HCT116 (cell line): Measurements from ENCODE around the gene SORL1. TPM values are rescaled to one million over a fixed set of nuclear protein-coding genes. Genes with fewer than 3 reads are reported as not detected.

Source experiments
- ATAC-seq: fragments of 200-7000 bp; cut with Tn5 transposase; 2 replicates; pipeline ENCODE4 v1.9.1; 2020; ENCODE audit warnings: mild to moderate bottlenecking, moderate library complexity
- BruUV-seq: library from RNA; stranded (reverse); fragments of 400-500 nt; replicated peaks from 2 replicates; lab custom pipeline; 2021; lab: Mats Ljungman, UMichigan
- CTCF ChIA-PET: fragments of 300-600 bp; sonication (Branson Sonifier 250); formaldehyde crosslinking; loops from one replicate; lab custom pipeline; 2021; ENCODE audit warnings: antibody characterized with exemption; lab: Charles Lee
- POLR2A ChIA-PET: fragments of 300-600, 350-600 bp; sonication (Branson Sonifier 250); formaldehyde crosslinking; loops from one replicate; lab custom pipeline; 2021; ENCODE audit warnings: antibody characterized with exemption; lab: Charles Lee
- RAD21 ChIA-PET, 2 experiments: fragments of 300-600 bp; sonication (Branson Sonifier 250); formaldehyde crosslinking; loops; one replicate each; lab custom pipeline; 2023; ENCODE audit warnings: low total read pairs in 2 of 2; ENCODE audit not compliant: uncharacterized antibody in 2 of 2, unreplicated experiment in 2 of 2, low non-redundant PET in 1 of 2; lab: Charles Lee
- DNase-seq: peaks from one replicate; pipeline ENCODE4 v3.0.0-alpha.2; 2010; ENCODE audit warnings: low read depth, low spot score
- H2AFZ ChIP-seq: fragments of 200-600 bp; shearing (Covaris generic), sonication (generic); 2 replicates; pipeline ENCODE4 v1.6.1; 2017; ENCODE audit warnings: low read depth, mixed run types, mixed read lengths, antibody characterized with exemption, low read length; ENCODE audit not compliant: poor library complexity, severe bottlenecking
- H3K27ac ChIP-seq: 2 replicates; pipeline ENCODE4 v1.5.1; 2012; ENCODE audit warnings: low read depth, low read length
- H3K27me3 ChIP-seq: fragments of 200-600 bp; sonication (generic); 2 replicates; pipeline ENCODE4 v1.6.1; 2016; ENCODE audit warnings: mixed run types, low read length, mixed read lengths; ENCODE audit not compliant: insufficient read depth
- H3K36me3 ChIP-seq, 2 experiments: fragments of 200-500 bp in 1 of 2; fragments of 200-600 bp in 1 of 2; sonication (Bioruptor generic) in 1 of 2; sonication (generic) in 1 of 2; 2 replicates each; pipeline versions ENCODE4 v1.5.1 to v1.6.1; 2014 to 2016; ENCODE audit warnings: low read length in 2 of 2, inconsistent platforms in 1 of 2, mixed read lengths in 1 of 2, mixed run types in 1 of 2; ENCODE audit not compliant: insufficient read depth in 2 of 2, control insufficient read depth in 1 of 2
- H3K4me1 ChIP-seq, 2 experiments: fragments of 200-600 bp in 1 of 2; sonication (generic) in 1 of 2; 2 replicates each; pipeline versions ENCODE4 v1.5.1 to v1.6.1; 2012 to 2017; ENCODE audit warnings: low read length in 2 of 2, inconsistent platforms in 1 of 2, mild to moderate bottlenecking in 1 of 2, mixed read lengths in 1 of 2, mixed run types in 1 of 2, moderate library complexity in 1 of 2; ENCODE audit not compliant: insufficient read depth in 2 of 2, control insufficient read depth in 1 of 2
- H3K4me2 ChIP-seq: fragments of 200-600 bp; sonication (generic); 2 replicates; pipeline ENCODE4 v1.6.1; 2017; ENCODE audit warnings: mixed run types, low read length, mixed read lengths
- H3K4me3 ChIP-seq, 2 experiments: fragments of 200-600 bp in 1 of 2; sonication (generic) in 1 of 2; replicated peaks in 1 of 2; 2 replicates each; pipeline ENCODE4 v1.5.1; 2011 to 2016; ENCODE audit warnings: low read length in 2 of 2, control low read depth in 1 of 2, low read depth in 1 of 2, mild to moderate bottlenecking in 1 of 2, mixed read lengths in 1 of 2, mixed run types in 1 of 2
- H3K79me2 ChIP-seq: fragments of 200-600 bp; sonication (generic); 2 replicates; pipeline ENCODE4 v1.6.1; 2017; ENCODE audit warnings: mild to moderate bottlenecking, mixed run types, low read length, moderate library complexity, mixed read lengths; ENCODE audit not compliant: insufficient read depth
- H3K9ac ChIP-seq: fragments of 200-600 bp; sonication (generic); 2 replicates; pipeline ENCODE4 v1.6.1; 2016; ENCODE audit warnings: low read length, mixed read lengths
- H3K9me2 ChIP-seq: fragments of 200-600 bp; sonication (generic), shearing (Covaris generic); 2 replicates; pipeline ENCODE4 v1.6.1; 2017; ENCODE audit warnings: mixed run types, mild to moderate bottlenecking, moderate library complexity; ENCODE audit not compliant: insufficient read depth
- H3K9me3 ChIP-seq, 2 experiments: fragments of 200-500 bp in 1 of 2; fragments of 200-600 bp in 1 of 2; sonication (Bioruptor generic) in 1 of 2; sonication (generic) in 1 of 2; 2 replicates each; pipeline ENCODE4 v1.6.1; 2014 to 2017; ENCODE audit warnings: low read length in 2 of 2, mixed read lengths in 2 of 2, inconsistent platforms in 1 of 2, low read depth in 1 of 2, mild to moderate bottlenecking in 1 of 2, mixed run types in 1 of 2, moderate library complexity in 1 of 2; ENCODE audit not compliant: control insufficient read depth in 1 of 2, insufficient read depth in 1 of 2
- H4K20me1 ChIP-seq: fragments of 200-600 bp; sonication (generic), shearing (Covaris generic); 2 replicates; pipeline ENCODE4 v1.6.1; 2017; ENCODE audit warnings: mixed run types, mild to moderate bottlenecking, moderate library complexity; ENCODE audit not compliant: insufficient read depth
- CBX3 ChIP-seq: IDR thresholded peaks from 2 replicates; pipeline ENCODE4 v1.6.1; 2012; ENCODE audit warnings: low read depth
- EGR1 ChIP-seq: IDR thresholded peaks from 2 replicates; pipeline ENCODE4 v1.6.1; 2012; ENCODE audit warnings: low read depth
- ELF1 ChIP-seq: IDR thresholded peaks from 2 replicates; pipeline ENCODE4 v1.6.1; 2012; ENCODE audit warnings: low read depth, borderline replicate concordance
- EZH2 ChIP-seq: fragments of 200-600 bp; sonication (generic); IDR thresholded peaks from 2 replicates; pipeline ENCODE4 v1.6.1; 2017; ENCODE audit warnings: antibody characterized with exemption, mixed run types
- EZH2phosphoT487 ChIP-seq: fragments of 200-600 bp; IDR thresholded peaks from 2 replicates; pipeline ENCODE4 v1.6.1; 2018; ENCODE audit warnings: antibody characterized with exemption, borderline replicate concordance
- FOSL1 ChIP-seq: IDR thresholded peaks from 2 replicates; pipeline ENCODE4 v1.6.1; 2012; ENCODE audit warnings: low read depth
- JUND ChIP-seq: IDR thresholded peaks from 2 replicates; pipeline ENCODE4 v1.6.1; 2012
- POLR2AphosphoS5 ChIP-seq: IDR thresholded peaks from 2 replicates; pipeline ENCODE4 v1.6.1; 2011; ENCODE audit warnings: mild to moderate bottlenecking, low read depth, low read length, moderate library complexity
- RAD21 ChIP-seq: IDR thresholded peaks from 2 replicates; pipeline ENCODE4 v1.6.1; 2012; ENCODE audit warnings: low read depth, mild to moderate bottlenecking
- SIN3A ChIP-seq: IDR thresholded peaks from 2 replicates; pipeline ENCODE4 v1.6.1; 2012; ENCODE audit warnings: low read depth
- TCF7L2 ChIP-seq: IDR thresholded peaks from 2 replicates; pipeline ENCODE4 v1.7.0; 2011; ENCODE audit warnings: borderline replicate concordance, inconsistent platforms; ENCODE audit not compliant: insufficient read depth, insufficient read length; ENCODE audit errors: extremely low read depth
- YY1 ChIP-seq: IDR thresholded peaks from 2 replicates; pipeline ENCODE4 v1.6.1; 2011; ENCODE audit warnings: low read length, low read depth, moderate library complexity, mild to moderate bottlenecking; ENCODE audit not compliant: insufficient replicate concordance; ENCODE audit errors: extremely low read depth
- intact Hi-C: fragments of 100-400 bp; cut with micrococcal nuclease; formaldehyde crosslinking; loops from 2 replicates; pipeline ENCODE4 v1.10.0; 2022
- total RNA-seq: library from RNA; stranded (reverse); gene quantifications from one replicate; pipeline ENCODE4 v1.2.1, GENCODE V29; 2021; ENCODE audit not compliant: unreplicated experiment
- TF ChIP-seq, protein P1 (sequence below): IDR thresholded peaks from 2 replicates; pipeline ENCODE4 v1.6.1; 2012
- TF ChIP-seq, protein P2 (sequence below): IDR thresholded peaks from 2 replicates; pipeline ENCODE4 v1.6.1; 2012; ENCODE audit warnings: low read depth
- TF ChIP-seq, protein P3 (sequence below): IDR thresholded peaks from 2 replicates; pipeline ENCODE4 v1.6.1; 2011; ENCODE audit warnings: mild to moderate bottlenecking, low read length, moderate library complexity; ENCODE audit not compliant: insufficient replicate concordance; ENCODE audit errors: extremely low read depth
- TF ChIP-seq, protein P4 (sequence below), 3 experiments: fragments of 200-600 bp in 1 of 3; sonication (generic) in 1 of 3; IDR thresholded peaks in 2 of 3; conservative IDR thresholded peaks in 1 of 3; 2 replicates each; pipeline ENCODE4 v1.5.1; 2012 to 2017; ENCODE audit warnings: low read depth in 2 of 3, low read length in 2 of 3, antibody characterized with exemption in 1 of 3, borderline replicate concordance in 1 of 3, control low read depth in 1 of 3, mild to moderate bottlenecking in 1 of 3, mixed read lengths in 1 of 3, mixed run types in 1 of 3, moderate library complexity in 1 of 3; ENCODE audit not compliant: insufficient read depth in 1 of 3
- TF ChIP-seq, protein P5 (sequence below): IDR thresholded peaks from 2 replicates; pipeline ENCODE4 v1.6.1; 2012

SORL1 gene
- total RNA-seq, 1 experiment from 2014 or later: 17.4 TPM

DNA sequence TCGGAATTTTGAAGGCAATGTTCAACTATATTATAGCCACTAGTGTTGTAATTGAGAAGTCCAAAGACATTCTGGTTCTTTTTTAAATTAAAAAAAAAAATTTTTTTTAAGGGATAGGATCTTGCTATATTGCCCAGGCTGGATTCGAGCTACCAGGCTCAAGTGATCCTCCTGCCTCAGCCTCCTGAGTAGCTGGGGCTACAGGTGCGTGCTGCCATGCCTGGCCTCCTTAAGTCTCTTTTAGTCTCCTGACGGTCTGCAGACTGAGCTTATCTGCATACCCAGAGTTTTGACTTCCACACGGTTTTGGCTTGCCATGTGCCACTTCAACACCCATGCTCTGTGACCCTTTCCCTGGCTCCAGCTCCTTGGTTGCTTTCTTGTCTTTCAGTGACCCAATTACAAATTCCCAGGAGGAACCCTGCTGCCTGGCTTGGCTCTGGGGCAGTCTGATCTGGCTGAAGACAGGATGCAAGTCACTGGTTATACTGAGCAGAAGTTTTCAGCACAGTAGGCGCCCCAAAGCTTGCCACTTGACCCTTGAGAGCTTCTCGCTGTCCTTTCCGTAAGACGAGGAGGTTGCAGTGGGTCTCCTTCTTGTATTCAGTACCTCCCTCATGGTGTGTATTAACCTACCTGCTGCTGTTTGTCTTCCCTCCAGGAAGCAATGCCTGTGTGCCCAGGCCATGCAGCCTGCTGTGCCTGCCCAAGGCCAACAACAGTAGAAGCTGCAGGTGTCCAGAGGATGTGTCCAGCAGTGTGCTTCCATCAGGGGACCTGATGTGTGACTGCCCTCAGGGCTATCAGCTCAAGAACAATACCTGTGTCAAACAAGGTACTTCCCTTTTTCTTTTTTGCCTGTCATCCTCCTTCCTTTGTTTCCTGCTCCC is 114.4 kb downstream of the SORL1 start:
- TF ChIP-seq, protein P1, sequence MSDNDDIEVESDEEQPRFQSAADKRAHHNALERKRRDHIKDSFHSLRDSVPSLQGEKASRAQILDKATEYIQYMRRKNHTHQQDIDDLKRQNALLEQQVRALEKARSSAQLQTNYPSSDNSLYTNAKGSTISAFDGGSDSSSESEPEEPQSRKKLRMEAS: no peak
- no peak for TF ChIP-seq FOSL1
- no peak for TF ChIP-seq ELF1
- TF ChIP-seq, protein P2, sequence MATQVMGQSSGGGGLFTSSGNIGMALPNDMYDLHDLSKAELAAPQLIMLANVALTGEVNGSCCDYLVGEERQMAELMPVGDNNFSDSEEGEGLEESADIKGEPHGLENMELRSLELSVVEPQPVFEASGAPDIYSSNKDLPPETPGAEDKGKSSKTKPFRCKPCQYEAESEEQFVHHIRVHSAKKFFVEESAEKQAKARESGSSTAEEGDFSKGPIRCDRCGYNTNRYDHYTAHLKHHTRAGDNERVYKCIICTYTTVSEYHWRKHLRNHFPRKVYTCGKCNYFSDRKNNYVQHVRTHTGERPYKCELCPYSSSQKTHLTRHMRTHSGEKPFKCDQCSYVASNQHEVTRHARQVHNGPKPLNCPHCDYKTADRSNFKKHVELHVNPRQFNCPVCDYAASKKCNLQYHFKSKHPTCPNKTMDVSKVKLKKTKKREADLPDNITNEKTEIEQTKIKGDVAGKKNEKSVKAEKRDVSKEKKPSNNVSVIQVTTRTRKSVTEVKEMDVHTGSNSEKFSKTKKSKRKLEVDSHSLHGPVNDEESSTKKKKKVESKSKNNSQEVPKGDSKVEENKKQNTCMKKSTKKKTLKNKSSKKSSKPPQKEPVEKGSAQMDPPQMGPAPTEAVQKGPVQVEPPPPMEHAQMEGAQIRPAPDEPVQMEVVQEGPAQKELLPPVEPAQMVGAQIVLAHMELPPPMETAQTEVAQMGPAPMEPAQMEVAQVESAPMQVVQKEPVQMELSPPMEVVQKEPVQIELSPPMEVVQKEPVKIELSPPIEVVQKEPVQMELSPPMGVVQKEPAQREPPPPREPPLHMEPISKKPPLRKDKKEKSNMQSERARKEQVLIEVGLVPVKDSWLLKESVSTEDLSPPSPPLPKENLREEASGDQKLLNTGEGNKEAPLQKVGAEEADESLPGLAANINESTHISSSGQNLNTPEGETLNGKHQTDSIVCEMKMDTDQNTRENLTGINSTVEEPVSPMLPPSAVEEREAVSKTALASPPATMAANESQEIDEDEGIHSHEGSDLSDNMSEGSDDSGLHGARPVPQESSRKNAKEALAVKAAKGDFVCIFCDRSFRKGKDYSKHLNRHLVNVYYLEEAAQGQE: no peak
- TF ChIP-seq YY1: no peak
- no peak for TF ChIP-seq CBX3
- TF ChIP-seq, protein P3, sequence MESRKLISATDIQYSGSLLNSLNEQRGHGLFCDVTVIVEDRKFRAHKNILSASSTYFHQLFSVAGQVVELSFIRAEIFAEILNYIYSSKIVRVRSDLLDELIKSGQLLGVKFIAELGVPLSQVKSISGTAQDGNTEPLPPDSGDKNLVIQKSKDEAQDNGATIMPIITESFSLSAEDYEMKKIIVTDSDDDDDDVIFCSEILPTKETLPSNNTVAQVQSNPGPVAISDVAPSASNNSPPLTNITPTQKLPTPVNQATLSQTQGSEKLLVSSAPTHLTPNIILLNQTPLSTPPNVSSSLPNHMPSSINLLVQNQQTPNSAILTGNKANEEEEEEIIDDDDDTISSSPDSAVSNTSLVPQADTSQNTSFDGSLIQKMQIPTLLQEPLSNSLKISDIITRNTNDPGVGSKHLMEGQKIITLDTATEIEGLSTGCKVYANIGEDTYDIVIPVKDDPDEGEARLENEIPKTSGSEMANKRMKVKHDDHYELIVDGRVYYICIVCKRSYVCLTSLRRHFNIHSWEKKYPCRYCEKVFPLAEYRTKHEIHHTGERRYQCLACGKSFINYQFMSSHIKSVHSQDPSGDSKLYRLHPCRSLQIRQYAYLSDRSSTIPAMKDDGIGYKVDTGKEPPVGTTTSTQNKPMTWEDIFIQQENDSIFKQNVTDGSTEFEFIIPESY: no peak
- TF ChIP-seq EZH2phosphoT487: no peak
- TF ChIP-seq TCF7L2: no peak
- no peak for TF ChIP-seq SIN3A
- TF ChIP-seq JUND: no peak
- TF ChIP-seq, protein P4, sequence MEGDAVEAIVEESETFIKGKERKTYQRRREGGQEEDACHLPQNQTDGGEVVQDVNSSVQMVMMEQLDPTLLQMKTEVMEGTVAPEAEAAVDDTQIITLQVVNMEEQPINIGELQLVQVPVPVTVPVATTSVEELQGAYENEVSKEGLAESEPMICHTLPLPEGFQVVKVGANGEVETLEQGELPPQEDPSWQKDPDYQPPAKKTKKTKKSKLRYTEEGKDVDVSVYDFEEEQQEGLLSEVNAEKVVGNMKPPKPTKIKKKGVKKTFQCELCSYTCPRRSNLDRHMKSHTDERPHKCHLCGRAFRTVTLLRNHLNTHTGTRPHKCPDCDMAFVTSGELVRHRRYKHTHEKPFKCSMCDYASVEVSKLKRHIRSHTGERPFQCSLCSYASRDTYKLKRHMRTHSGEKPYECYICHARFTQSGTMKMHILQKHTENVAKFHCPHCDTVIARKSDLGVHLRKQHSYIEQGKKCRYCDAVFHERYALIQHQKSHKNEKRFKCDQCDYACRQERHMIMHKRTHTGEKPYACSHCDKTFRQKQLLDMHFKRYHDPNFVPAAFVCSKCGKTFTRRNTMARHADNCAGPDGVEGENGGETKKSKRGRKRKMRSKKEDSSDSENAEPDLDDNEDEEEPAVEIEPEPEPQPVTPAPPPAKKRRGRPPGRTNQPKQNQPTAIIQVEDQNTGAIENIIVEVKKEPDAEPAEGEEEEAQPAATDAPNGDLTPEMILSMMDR (IDR thresholded peaks at IDR 0.05 in 2 of 3, conservative IDR thresholded peaks at IDR 0.05 in 1 of 3; ENCODE audit: borderline replicate concordance in 1 of 3, insufficient read depth in 1 of 3, low read depth in 2 of 3, low read length in 2 of 3): no peak
- TF ChIP-seq POLR2AphosphoS5: no peak
- no peak for TF ChIP-seq EZH2
- no peak for TF ChIP-seq RAD21
- TF ChIP-seq, protein P5, sequence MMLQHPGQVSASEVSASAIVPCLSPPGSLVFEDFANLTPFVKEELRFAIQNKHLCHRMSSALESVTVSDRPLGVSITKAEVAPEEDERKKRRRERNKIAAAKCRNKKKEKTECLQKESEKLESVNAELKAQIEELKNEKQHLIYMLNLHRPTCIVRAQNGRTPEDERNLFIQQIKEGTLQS: no peak
- TF ChIP-seq EGR1: no peak
- no peak overlapping the region for H3K27ac ChIP-seq
- H3K4me1 ChIP-seq: peaks cover 0 to 7% of the 10 kb centered on the region in 2 experiments; a peak in 1 of 4 replicates
- BruUV-seq: no TSS peak
- H3K27me3 ChIP-seq: no peaks in the 10 kb centered on the region
- POLR2A ChIA-PET: no interaction called here
- H2AFZ ChIP-seq: no peak overlapping the region
- no peaks in the 10 kb centered on the region for H3K79me2 ChIP-seq
- no peak overlapping the region for H3K4me3 ChIP-seq
- H4K20me1 ChIP-seq: no peaks in the 10 kb centered on the region
- DNase-seq (no peak), ATAC-seq (no peak)
- CTCF ChIA-PET: no interaction called here
- no peak overlapping the region for H3K4me2 ChIP-seq
- H3K9me3 ChIP-seq: no peaks in the 10 kb centered on the region
- H3K9me2 ChIP-seq: no peaks in the 10 kb centered on the region
- intact Hi-C loops: no loop called here
- RAD21 ChIA-PET: no interaction called here
- no peaks in the 10 kb centered on the region for H3K36me3 ChIP-seq
- no peak overlapping the region for H3K9ac ChIP-seq
